ENCODE results near the gene CYP2W1.

DNA sequence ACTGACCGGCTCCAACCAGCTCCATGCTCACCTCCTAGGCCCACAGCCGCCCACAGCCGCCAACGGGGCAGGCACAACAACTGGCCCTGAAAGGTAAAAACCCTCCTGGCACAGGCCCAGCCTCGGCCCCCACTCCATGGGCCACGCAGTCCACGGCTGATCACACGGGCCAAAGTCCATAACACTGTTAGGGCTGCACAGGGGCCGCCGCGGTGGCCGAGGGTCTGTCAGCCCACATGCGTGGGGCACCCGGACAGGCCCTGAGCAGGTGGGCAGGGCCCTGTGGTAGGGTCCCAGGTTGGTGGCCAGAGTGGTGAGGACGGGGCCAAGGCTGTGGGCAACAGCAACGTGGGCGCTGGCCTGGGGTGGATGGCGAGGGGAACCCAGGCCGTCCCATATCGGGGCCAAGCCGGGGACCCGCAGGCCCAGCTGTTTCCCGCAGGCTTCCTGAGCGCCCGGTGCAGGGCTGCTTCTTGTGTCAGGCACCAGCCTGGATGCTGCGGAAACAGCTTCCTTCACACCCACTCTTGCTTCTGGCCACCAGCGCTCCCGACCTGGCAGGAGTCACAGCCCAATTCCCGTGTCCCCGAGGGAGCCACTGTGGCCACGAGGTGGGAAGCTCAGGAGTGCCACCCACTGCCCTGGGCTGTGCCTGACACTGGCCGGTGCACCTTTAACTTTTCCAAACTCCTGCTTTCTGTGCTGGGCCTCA, 29.2 kb downstream of the CYP2W1 start:
- TF ChIP-seq EZH2phosphoT487 (IDR thresholded peaks at IDR 0.05), result no peak
- TF ChIP-seq, protein P1, sequence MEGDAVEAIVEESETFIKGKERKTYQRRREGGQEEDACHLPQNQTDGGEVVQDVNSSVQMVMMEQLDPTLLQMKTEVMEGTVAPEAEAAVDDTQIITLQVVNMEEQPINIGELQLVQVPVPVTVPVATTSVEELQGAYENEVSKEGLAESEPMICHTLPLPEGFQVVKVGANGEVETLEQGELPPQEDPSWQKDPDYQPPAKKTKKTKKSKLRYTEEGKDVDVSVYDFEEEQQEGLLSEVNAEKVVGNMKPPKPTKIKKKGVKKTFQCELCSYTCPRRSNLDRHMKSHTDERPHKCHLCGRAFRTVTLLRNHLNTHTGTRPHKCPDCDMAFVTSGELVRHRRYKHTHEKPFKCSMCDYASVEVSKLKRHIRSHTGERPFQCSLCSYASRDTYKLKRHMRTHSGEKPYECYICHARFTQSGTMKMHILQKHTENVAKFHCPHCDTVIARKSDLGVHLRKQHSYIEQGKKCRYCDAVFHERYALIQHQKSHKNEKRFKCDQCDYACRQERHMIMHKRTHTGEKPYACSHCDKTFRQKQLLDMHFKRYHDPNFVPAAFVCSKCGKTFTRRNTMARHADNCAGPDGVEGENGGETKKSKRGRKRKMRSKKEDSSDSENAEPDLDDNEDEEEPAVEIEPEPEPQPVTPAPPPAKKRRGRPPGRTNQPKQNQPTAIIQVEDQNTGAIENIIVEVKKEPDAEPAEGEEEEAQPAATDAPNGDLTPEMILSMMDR (IDR thresholded peaks at IDR 0.05), result no peak
- no peak for TF ChIP-seq EZH2 (IDR thresholded peaks at IDR 0.05)
